DMS53 (cell line): ENCODE measurements around the gene IFNL4.
"Not testable (repeated sequence)": the region's sequence is repeated elsewhere in the genome, so short reads cannot be mapped to it uniquely, and the experiment has no call there.

Experiments used
- DNase-seq: peaks from one replicate; lab custom pipeline; 2025; lab: John Stamatoyannopoulos, UW

IFNL4 gene

DNA sequence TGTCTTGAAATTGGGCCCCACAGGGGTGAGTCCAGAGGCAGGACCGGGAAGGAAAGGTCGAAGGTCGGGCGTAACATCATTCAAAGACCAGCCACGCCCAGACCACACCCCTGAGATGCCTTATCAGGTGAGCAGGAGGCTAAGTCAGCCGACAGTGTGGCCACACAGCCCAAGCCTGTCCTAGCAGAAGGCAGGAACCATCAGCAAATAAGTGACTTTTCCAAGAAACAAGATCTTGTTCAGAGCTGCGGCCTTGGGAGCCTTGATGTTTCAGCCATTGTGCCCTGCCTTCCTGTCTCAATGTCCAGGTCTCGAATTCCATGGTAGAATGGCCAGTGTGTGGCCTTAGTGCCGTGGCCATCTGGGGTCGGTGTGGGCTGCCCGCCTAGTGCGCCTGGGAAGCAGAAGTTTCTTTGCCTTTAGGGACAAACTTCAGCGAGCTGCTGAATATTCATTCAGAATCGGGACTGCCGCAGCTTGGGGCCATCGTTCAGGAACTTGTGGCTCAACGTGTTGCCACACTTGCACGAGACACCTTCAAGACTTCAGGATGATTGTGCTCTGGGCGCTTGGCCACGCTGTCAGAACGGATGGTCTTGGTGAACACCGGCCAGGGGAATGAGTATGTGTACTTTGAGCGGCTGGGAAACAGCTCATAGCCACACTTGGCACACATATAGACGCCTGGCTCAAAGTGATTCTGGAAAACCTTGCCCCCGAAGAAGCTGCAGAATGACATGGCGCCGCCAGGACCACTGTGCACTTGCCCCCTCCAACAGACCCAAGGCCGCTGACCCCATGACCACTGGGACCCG, 6.1 kb upstream of the IFNL4 start:
- no peak for DNase-seq

GRCh38 chr19:39253374-39254149, 4.9 kb upstream of the IFNL4 start:
- no peak for DNase-seq

- no peak for DNase-seq
Observed at GRCh38 chr19:39252458-39252857, 3.8 kb upstream of the IFNL4 start.

GRCh38 chr19:39251846-39252245, 3.2 kb upstream of the IFNL4 start:
- no peak for DNase-seq

DNA sequence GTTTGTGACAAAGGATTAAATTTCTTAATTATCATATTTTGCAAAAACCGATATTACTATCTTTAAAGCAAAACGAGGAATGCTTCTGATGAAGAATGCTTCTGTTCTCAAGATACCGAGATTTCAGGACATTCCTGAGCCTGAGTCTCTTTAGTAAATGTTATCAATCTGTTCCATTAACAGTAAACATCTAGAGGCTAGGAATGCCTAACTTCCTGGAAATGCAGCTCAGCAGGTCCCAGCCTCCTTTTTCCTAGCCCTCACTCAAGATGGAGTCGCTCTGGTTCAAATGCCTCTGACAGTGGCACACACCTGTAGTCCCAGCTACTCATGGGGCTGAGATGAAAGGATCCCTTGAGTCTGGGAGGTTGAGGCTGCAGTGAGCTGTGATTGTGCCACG, 2.4 kb upstream of the IFNL4 start:
- no peak for DNase-seq

DNA sequence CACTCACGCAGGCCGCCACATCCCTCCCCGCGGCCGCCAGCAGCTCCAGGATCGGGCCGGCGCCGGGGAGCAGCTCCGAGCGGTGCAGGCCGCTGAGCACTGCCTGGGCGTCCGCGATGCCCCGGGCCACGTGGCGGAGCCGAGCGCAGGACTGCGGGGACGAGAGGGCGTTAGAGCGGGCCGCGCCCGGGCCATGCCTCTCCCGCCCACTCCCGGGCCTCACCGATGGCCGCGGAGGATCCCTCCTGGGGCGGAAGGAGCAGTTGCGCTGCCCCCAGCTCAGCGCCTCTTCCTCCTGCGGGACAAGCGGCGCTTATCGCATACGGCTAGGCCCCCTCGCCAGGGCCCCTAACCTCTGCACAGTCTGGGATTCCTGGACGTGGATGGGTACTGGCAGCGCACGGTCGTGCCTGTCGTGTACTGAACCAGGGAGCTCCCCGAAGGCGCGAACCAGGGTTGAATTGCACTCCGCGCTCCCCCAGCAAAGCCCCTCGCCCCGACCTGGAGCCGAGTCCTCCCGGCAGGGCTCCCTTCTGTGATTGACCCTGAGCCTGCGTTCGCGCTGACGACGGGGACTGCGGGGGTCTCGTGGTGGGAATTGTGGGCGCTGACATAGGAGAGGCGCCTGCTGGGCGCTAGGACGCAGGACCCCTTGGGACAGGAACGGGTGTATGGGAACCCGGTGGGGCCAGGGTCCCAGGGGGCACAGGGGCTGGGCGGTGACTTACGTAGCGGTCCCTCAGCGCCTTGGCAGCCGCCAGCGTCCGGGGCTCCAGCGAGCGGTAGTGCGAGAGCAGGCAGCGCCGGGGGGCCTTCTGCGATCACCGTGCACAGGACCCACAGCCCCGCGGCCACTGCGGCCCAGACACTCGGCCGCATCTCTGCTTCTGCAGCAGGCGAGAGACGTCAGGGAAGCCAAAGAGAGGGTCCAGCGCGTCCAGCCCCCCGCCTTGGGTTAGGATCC, 673 bp downstream of the IFNL4 start:
- peak; percentile 50 for DNase-seq

DNA sequence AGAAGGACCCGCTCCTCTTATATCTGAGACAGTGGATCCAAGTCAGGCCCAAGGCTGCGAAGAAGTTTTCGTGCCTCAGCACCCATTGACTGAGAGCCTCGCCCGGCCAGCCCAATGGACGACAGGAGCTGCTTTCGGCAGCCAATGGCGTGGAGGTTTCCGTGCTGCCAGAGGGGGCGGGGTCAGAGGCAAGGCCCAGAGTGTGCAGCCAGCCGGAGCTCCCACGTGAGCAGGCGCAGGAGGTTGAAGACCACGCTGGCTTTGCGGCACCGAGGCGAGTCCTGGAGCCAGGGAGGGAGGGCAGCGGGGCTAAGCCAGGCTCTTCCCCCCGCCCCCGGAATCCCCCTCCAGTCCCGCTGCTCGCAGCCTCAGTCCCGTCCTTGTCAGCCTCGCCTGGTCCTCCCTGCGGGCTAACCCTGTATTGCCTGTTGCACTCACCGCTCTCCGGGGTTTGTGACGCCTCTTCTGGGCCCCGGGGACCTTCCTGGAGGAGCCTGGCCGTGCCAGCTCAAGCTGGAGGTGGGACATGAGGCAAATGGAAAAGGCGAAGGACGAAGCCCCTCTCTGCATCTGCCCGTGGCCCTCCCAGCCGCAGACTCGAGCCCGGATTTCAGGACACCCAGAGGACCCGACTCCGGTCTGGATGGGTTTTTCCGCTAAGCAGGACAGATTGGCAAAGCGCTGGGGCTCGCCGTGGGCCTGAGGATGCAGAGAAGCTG, 1.5 kb downstream of the IFNL4 start:
- DNase-seq = peak; percentile 64

GRCh38 chr19:39245166-39245565, 3.5 kb downstream of the IFNL4 start:
- not testable (repeated sequence) for DNase-seq

DNA sequence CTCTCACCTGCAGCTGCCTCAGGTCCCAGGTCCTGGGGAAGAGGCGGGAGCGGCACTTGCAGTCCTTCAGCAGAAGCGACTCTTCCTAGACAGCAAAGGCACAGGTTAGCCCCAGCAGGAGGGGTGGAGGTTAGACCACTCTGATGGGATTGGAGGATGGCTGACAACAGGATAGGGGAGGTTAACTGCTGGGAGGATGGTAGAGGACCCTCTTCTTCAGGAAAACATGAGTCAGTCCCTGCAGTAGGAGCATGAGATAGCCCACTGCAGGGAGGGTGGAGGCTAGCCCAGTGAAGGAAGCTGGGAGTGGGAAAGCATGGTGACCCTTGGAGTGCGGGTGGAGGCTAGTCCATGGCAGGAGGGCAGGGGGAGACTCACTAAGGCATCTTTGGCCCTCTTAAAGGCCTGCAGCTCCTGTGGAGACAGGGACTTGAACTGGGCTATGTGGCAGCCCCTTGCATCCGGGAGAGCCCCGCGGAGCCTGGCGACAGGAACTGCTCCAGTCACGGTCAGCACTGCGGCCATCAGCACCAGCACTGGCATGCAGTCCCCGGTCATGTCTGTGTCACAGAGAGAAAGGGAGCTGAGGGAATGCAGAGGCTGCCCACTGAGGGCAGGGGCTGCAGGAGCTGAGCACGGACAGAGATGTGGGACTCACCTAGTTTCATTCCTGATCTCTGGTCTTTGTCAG, 4.1 kb downstream of the IFNL4 start, which contains the start of gene IFNL3:
Gene IFNL3 (minus strand): TSS at position 597 of the 691 bp plus-strand sequence. CDS start 39 bp downstream, at position 558.
- DNase-seq = not testable (repeated sequence)

GRCh38 chr19:39243741-39244140, 4.9 kb downstream of the IFNL4 start:
- not testable (repeated sequence) for DNase-seq

- no peak for DNase-seq
Observed at GRCh38 chr19:39240421-39240820, 8.2 kb downstream of the IFNL4 start.

GRCh38 chr19:39238944-39239343, 9.7 kb downstream of the IFNL4 start:
- DNase-seq = no peak

GRCh38 chr19:39238209-39238608, 10.4 kb downstream of the IFNL4 start:
- DNase-seq = no peak

GRCh38 chr19:39237200-39238184, 11.2 kb downstream of the IFNL4 start:
- peak; percentile 86 for DNase-seq

DNA sequence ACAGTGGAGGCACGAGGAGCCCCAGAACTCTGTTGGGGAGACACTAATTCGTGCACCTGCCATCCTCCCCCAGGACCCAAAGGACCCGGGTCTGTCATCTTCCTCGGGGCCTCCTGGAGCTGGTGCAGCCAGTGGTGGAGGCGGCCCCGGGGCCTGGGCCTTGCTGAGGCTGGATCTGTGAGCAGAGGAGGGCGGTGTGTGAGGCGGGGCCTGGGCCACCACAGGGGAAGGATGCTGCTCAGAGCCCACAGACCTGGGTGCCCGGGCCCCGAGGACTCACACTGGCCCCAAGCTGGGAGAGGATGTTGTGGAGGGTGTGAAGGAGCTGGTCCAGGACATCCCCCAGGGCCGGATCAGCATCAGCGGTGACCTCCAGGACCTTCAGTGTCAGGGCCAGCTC, 12.1 kb downstream of the IFNL4 start:
- DNase-seq = no peak

GRCh38 chr19:39232708-39233107, 15.9 kb downstream of the IFNL4 start:
- no peak for DNase-seq

- DNase-seq = no peak
Observed at GRCh38 chr19:39230096-39230764, 18.4 kb downstream of the IFNL4 start.

- DNase-seq = no peak
Observed at GRCh38 chr19:39224910-39225309, 23.7 kb downstream of the IFNL4 start.
